AG04449 (cell line): ENCODE results near the gene TMTC3.

Experiments
- CTCF ChIA-PET: fragments of 350-600 bp; formaldehyde crosslinking; extraction: SDS; loops from one replicate; lab custom pipeline; 2021; ENCODE audit warnings: antibody characterized with exemption; lab: Yijun Ruan, JAX
- POLR2A ChIA-PET: fragments of 400-600, 350-600 bp; formaldehyde crosslinking; extraction: SDS; loops from one replicate; lab custom pipeline; 2020; ENCODE audit warnings: antibody characterized with exemption, inconsistent platforms; lab: Yijun Ruan, JAX
- DNase-seq: peaks from one replicate; pipeline ENCODE4 v3.0.0-alpha.2; 2010; ENCODE audit warnings: low read depth, low spot score
- H3K4me3 ChIP-seq: 2 replicates; pipeline ENCODE4 v1.5.1; 2011; ENCODE audit warnings: low read depth, mild to moderate bottlenecking, control low read depth, low read length
- CTCF ChIP-seq: IDR thresholded peaks from one replicate; pipeline ENCODE4 v1.5.1; 2011; ENCODE audit warnings: mild to moderate bottlenecking, moderate library complexity, low read length, control low read depth, inconsistent platforms; ENCODE audit not compliant: insufficient read depth; ENCODE audit errors: missing control alignments

TMTC3 gene

GRCh38 chr12:88243982-88244381, 101.9 kb downstream of the TMTC3 start:
- DNase-seq, result peak; percentile 5
- CTCF ChIA-PET, result no interaction called here
- POLR2A ChIA-PET, result no interaction called here

GRCh38 chr12:88245905-88246304, 103.8 kb downstream of the TMTC3 start:
- ChIA-PET CTCF (no interaction called here), POLR2A (no interaction called here)
- H3K4me3 ChIP-seq, result no peak overlapping the region
- TF ChIP-seq CTCF, result no peak
- no peak for DNase-seq

More at GRCh38 chr12:88243982-88244381, 101.9 kb downstream of the TMTC3 start:
- no peak overlapping the region for H3K4me3 ChIP-seq
- TF ChIP-seq CTCF, result no peak

GRCh38 chr12:88247241-88247643, 105.1 kb downstream of the TMTC3 start:
- POLR2A ChIA-PET, result no interaction called here
- CTCF ChIA-PET, result no interaction called here

GRCh38 chr12:88248606-88249005, 106.5 kb downstream of the TMTC3 start:
- DNase-seq, result no peak
- ChIA-PET POLR2A (no interaction called here), CTCF (no interaction called here)
- TF ChIP-seq CTCF, result no peak
- no peak overlapping the region for H3K4me3 ChIP-seq

More at GRCh38 chr12:88247241-88247643, 105.1 kb downstream of the TMTC3 start:
- TF ChIP-seq CTCF, result no peak
- H3K4me3 ChIP-seq, result no peak overlapping the region
- DNase-seq, result peak; percentile 82
